Ascending aorta (tissue), 2 donors: Measurements from ENCODE around the gene CHST11. TPM values are rescaled to one million over a fixed set of nuclear protein-coding genes. Genes with fewer than 3 reads are reported as not detected.

Source experiments
- DNase-seq, 2 donors: peaks; one replicate each; pipeline ENCODE4 v3.0.0-alpha.2; 2019; ENCODE audit warnings: low spot score in 2 of 2
- H3K27ac ChIP-seq, 2 donors: fragments of 200-600 bp; sonication (generic); one replicate each; pipeline ENCODE4 v1.5.1; 2016 to 2017; ENCODE audit warnings: mild to moderate bottlenecking in 1 of 2
- H3K27me3 ChIP-seq: fragments of 200-600 bp; sonication (generic); one replicate; pipeline ENCODE4 v1.5.1; 2017
- H3K36me3 ChIP-seq, 2 donors: fragments of 200-600 bp; sonication (generic); one replicate each; pipeline ENCODE4 v1.5.1; 2016
- H3K4me1 ChIP-seq, 2 donors: fragments of 200-600 bp; sonication (generic); one replicate each; pipeline ENCODE4 v1.5.1; 2016 to 2017; ENCODE audit warnings: mild to moderate bottlenecking in 1 of 2
- H3K4me3 ChIP-seq, 2 donors: fragments of 200-600 bp; sonication (generic); one replicate each; pipeline ENCODE4 v1.5.1; 2016 to 2017; ENCODE audit warnings: mild to moderate bottlenecking in 1 of 2
- H3K9me3 ChIP-seq, 2 donors: fragments of 200-600 bp; sonication (generic); one replicate each; pipeline ENCODE4 v1.5.1; 2016
- CTCF ChIP-seq, 3 experiments: fragments of 200-600 bp in 2 of 3; fragments of 450-650 bp in 1 of 3; sonication (generic) in 2 of 3; IDR thresholded peaks; one replicate each; pipeline ENCODE4 v1.5.1; 2016 to 2019; ENCODE audit warnings: antibody characterized with exemption in 3 of 3, mild to moderate bottlenecking in 1 of 3, moderate library complexity in 1 of 3
- intact Hi-C: fragments of 100-400 bp; cut with DNase I; formaldehyde crosslinking; loops from one replicate; pipeline ENCODE4 v1.15.1; 2023
- total RNA-seq: library from RNA; depleted of rRNA; stranded (reverse); fragments of >200 nt; gene quantifications from one replicate; pipeline ENCODE4 v1.1.0, GENCODE V29; 2016

The CHST11 gene
- total RNA-seq, 1 donor from 2014 or later: 63.2 TPM

- H3K4me1 ChIP-seq: peaks cover 0 to 3% of the 10 kb centered on the region in 2 donors
- intact Hi-C loops: no loop called here
- H3K4me3 ChIP-seq: no peak overlapping the region
- H3K36me3 ChIP-seq: no peaks in the 10 kb centered on the region
- DNase-seq: no peak
- H3K27me3 ChIP-seq: no peaks in the 10 kb centered on the region
- H3K27ac ChIP-seq: no peak overlapping the region
- TF ChIP-seq CTCF (IDR thresholded peaks at IDR 0.05): no peak
- no peaks in the 10 kb centered on the region for H3K9me3 ChIP-seq
Measured at GRCh38 chr12:104662908-104663307, 206.2 kb downstream of the CHST11 start.

GRCh38 chr12:104664351-104664750, 207.6 kb downstream of the CHST11 start:
- Histone ChIP-seq H3K4me1 (peaks cover 2 to 17% of the 10 kb centered on the region in 2 donors), H3K27ac (no peak overlapping the region)
- intact Hi-C loops: no loop called here

GRCh38 chr12:104665296-104665695, 208.5 kb downstream of the CHST11 start:
- DNase-seq: no peak
- H3K27ac ChIP-seq: no peak overlapping the region
- H3K36me3 ChIP-seq: no peaks in the 10 kb centered on the region
- H3K4me1 ChIP-seq: peaks cover 9 to 26% of the 10 kb centered on the region in 2 donors
- H3K9me3 ChIP-seq: no peaks in the 10 kb centered on the region
- H3K27me3 ChIP-seq: no peaks in the 10 kb centered on the region
- H3K4me3 ChIP-seq: no peak overlapping the region
- intact Hi-C loops: no loop called here
- TF ChIP-seq CTCF (IDR thresholded peaks at IDR 0.05): no peak

More at GRCh38 chr12:104664351-104664750, 207.6 kb downstream of the CHST11 start:
- no peaks in the 10 kb centered on the region for H3K36me3 ChIP-seq
- no peak for DNase-seq
- no peak overlapping the region for H3K4me3 ChIP-seq
- no peaks in the 10 kb centered on the region for H3K27me3 ChIP-seq
- H3K9me3 ChIP-seq: no peaks in the 10 kb centered on the region
- no peak for TF ChIP-seq CTCF (IDR thresholded peaks at IDR 0.05)

- Histone ChIP-seq H3K4me1 (peaks cover 19 to 35% of the 10 kb centered on the region in 2 donors), H3K36me3 (no peaks in the 10 kb centered on the region), H3K9me3 (no peaks in the 10 kb centered on the region), H3K4me3 (no peak overlapping the region), H3K27ac (no peak overlapping the region), H3K27me3 (no peaks in the 10 kb centered on the region)
- TF ChIP-seq CTCF (IDR thresholded peaks at IDR 0.05): no peak
- intact Hi-C loops: no loop called here
- no peak for DNase-seq
Measured at GRCh38 chr12:104667139-104667538, 210.4 kb downstream of the CHST11 start.

GRCh38 chr12:104668274-104668718, 211.5 kb downstream of the CHST11 start:
- Histone ChIP-seq H3K36me3 (no peaks in the 10 kb centered on the region), H3K27me3 (no peaks in the 10 kb centered on the region), H3K27ac (peak overlapping the region; percentile 52 to 70), H3K4me3 (no peak overlapping the region), H3K4me1 (peaks cover 25 to 45% of the 10 kb centered on the region in 2 donors), H3K9me3 (no peaks in the 10 kb centered on the region)
- intact Hi-C loops: no loop called here
- no peak for DNase-seq
- no peak for TF ChIP-seq CTCF (IDR thresholded peaks at IDR 0.05)
